ENCODE measurements around the gene AP1M2. TPM values are rescaled to one million over a fixed set of nuclear protein-coding genes. Genes with fewer than 3 reads are reported as not detected.
"Not testable (repeated sequence)": the region's sequence is repeated elsewhere in the genome, so short reads cannot be mapped to it uniquely, and the experiment has no call there.

The AP1M2 gene
- total RNA-seq, 1 donor from 2014 or later, result 3.6 TPM

DNA sequence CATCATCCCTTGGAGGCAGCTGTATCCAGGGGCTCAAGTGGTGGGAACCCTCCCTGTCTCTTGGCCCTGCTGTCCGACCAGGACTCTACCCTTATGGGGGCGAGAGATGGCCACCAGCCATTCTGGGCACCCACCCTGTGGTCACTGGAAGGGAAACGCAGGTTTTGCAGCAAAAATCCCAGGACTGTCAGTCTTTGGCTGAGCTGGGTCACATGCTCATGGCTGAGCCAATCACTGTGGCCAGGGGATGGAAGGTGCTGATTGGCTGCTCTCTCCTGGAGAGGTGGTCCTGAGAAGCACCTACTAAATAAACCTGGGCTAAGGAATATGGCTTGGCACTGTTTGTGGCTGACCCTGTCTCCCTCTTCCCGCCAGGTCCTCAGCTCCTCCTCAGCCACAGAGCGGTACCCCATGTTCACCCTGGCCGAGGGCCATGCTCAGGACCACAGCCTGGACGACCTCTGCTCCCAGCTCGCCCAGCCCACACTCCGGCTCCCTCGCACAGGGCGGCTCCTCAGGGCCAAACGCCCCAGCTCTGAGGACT lies 34.5 kb downstream of the AP1M2 start:
- no peak for DNase-seq (ENCODE audit: low spot score)
- Mint-ChIP-seq H3K4me1 (no peaks in the 10 kb centered on the region), H3K27me3 (ENCODE audit: insufficient read depth, low read depth) (peaks cover 3% of the 10 kb centered on the region), H3K9me3 (no peaks in the 10 kb centered on the region), H3K4me3 (no peak overlapping the region), H3K27ac (no peak overlapping the region), H3K36me3 (peaks cover 16% of the 10 kb centered on the region)
- no peaks in the 10 kb centered on the region for H3K4me1 ChIP-seq
- H3K9ac ChIP-seq, result no peak overlapping the region
- H3K36me3 ChIP-seq, result no peaks in the 10 kb centered on the region
- H2AFZ ChIP-seq (replicated peaks), result no peak overlapping the region
- no peaks in the 10 kb centered on the region for H4K20me1 ChIP-seq (ENCODE audit: low read depth)
- peaks cover 22% of the 10 kb centered on the region for H3F3A ChIP-seq (ENCODE audit: low read depth)
- H3K79me2 ChIP-seq (ENCODE audit: low read depth), result no peaks in the 10 kb centered on the region
- H3K27ac ChIP-seq, result no peak overlapping the region
- TF ChIP-seq EZH2 (IDR thresholded peaks at IDR 0.05) (no peak), EZH2phosphoT487 (IDR thresholded peaks at IDR 0.05) (no peak)
- TF ChIP-seq, protein P1, sequence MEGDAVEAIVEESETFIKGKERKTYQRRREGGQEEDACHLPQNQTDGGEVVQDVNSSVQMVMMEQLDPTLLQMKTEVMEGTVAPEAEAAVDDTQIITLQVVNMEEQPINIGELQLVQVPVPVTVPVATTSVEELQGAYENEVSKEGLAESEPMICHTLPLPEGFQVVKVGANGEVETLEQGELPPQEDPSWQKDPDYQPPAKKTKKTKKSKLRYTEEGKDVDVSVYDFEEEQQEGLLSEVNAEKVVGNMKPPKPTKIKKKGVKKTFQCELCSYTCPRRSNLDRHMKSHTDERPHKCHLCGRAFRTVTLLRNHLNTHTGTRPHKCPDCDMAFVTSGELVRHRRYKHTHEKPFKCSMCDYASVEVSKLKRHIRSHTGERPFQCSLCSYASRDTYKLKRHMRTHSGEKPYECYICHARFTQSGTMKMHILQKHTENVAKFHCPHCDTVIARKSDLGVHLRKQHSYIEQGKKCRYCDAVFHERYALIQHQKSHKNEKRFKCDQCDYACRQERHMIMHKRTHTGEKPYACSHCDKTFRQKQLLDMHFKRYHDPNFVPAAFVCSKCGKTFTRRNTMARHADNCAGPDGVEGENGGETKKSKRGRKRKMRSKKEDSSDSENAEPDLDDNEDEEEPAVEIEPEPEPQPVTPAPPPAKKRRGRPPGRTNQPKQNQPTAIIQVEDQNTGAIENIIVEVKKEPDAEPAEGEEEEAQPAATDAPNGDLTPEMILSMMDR (IDR thresholded peaks at IDR 0.05), result no peak
- no peaks in the 10 kb centered on the region for H3K9me3 ChIP-seq (ENCODE audit: low read depth)
- H3K4me2 ChIP-seq, result no peak overlapping the region
- H3K4me3 ChIP-seq, result no peak overlapping the region
- H3K27me3 ChIP-seq, result no peaks in the 10 kb centered on the region

GRCh38 chr19:10551698-10552301 lies 35.3 kb downstream of the AP1M2 start:
- H3K9me3 Mint-ChIP-seq, result no peaks in the 10 kb centered on the region
- Histone ChIP-seq H3K9ac (no peak overlapping the region), H3K27ac (no peak overlapping the region), H3K4me3 (no peak overlapping the region), H3F3A (ENCODE audit: low read depth) (peaks cover 22% of the 10 kb centered on the region), H2AFZ (replicated peaks) (no peak overlapping the region), H3K36me3 (no peaks in the 10 kb centered on the region), H4K20me1 (ENCODE audit: low read depth) (no peaks in the 10 kb centered on the region), H3K9me3 (ENCODE audit: low read depth) (no peaks in the 10 kb centered on the region), H3K79me2 (ENCODE audit: low read depth) (no peaks in the 10 kb centered on the region), H3K4me1 (no peaks in the 10 kb centered on the region), H3K4me2 (no peak overlapping the region), H3K27me3 (no peaks in the 10 kb centered on the region)
- no peaks in the 10 kb centered on the region for H3K4me1 Mint-ChIP-seq
- peaks cover 16% of the 10 kb centered on the region for H3K36me3 Mint-ChIP-seq
- no peak overlapping the region for H3K4me3 Mint-ChIP-seq
- no peak for DNase-seq (ENCODE audit: low spot score)
- H3K27ac Mint-ChIP-seq, result no peak overlapping the region
- TF ChIP-seq EZH2 (IDR thresholded peaks at IDR 0.05), result no peak
- TF ChIP-seq EZH2phosphoT487 (IDR thresholded peaks at IDR 0.05), result no peak
- TF ChIP-seq, protein P1 (IDR thresholded peaks at IDR 0.05), result no peak
- H3K27me3 Mint-ChIP-seq (ENCODE audit: insufficient read depth, low read depth), result peaks cover 3% of the 10 kb centered on the region

DNA sequence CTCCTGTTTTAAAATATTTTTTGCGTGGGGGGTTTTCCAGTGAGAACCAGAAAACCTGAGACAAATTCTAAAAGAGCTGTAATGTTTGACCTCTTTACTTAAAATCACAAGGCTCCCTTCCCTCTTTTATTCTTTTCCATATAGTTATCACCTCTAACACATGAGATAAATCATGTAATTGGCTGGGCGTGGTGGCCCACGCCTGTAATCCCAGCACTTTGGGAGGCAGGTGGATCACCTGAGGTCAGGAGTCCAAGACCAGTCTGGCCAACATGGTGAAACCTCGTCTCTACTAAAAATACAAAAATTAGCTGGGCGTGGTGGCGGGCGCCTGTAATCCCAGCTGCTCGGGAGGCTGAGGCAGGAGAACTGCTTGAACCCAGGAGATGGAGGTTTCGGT lies 36.1 kb downstream of the AP1M2 start:
- H3K27me3 Mint-ChIP-seq (ENCODE audit: insufficient read depth, low read depth); H3K4me3 Mint-ChIP-seq; H3K4me3 ChIP-seq; DNase-seq (ENCODE audit: low spot score); H3K4me1 Mint-ChIP-seq; H3K27ac Mint-ChIP-seq; H3K9ac ChIP-seq; H3K27ac ChIP-seq; H3K79me2 ChIP-seq (ENCODE audit: low read depth); H3K4me2 ChIP-seq; H3K36me3 ChIP-seq; H3K27me3 ChIP-seq; H4K20me1 ChIP-seq (ENCODE audit: low read depth); H3K9me3 Mint-ChIP-seq; H3K4me1 ChIP-seq; H3K9me3 ChIP-seq (ENCODE audit: low read depth); H2AFZ ChIP-seq (replicated peaks): not testable (repeated sequence)
- peaks cover 16% of the 10 kb centered on the region for H3K36me3 Mint-ChIP-seq
- peaks cover 21% of the 10 kb centered on the region for H3F3A ChIP-seq (ENCODE audit: low read depth)

DNA sequence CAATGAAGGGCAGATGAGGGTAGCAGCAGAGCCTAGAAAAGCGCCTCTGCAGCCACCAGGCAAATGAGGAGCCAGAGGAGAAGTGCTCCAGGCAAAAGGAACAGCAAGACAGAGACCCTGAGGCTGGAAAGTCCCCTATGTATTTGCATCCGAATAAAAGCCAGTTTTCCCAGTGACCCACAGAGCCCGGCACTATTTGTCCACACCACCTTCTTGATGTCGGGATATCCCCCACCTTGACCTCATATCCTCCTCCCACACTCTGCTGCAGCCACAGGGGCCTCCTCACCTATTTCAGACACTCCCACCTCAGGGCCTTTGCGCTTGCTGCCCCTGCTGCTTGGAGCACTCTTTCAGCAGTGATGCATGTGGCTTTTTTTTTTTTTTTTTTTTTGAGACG lies 36.8 kb downstream of the AP1M2 start:
- Histone ChIP-seq H3K9ac (no peak overlapping the region), H3K9me3 (ENCODE audit: low read depth) (no peaks in the 10 kb centered on the region), H3K36me3 (no peaks in the 10 kb centered on the region), H3K27me3 (no peaks in the 10 kb centered on the region), H3K4me2 (no peak overlapping the region), H3K4me1 (no peaks in the 10 kb centered on the region), H2AFZ (replicated peaks) (no peak overlapping the region), H3K79me2 (ENCODE audit: low read depth) (peaks cover 5% of the 10 kb centered on the region), H4K20me1 (ENCODE audit: low read depth) (no peaks in the 10 kb centered on the region), H3F3A (ENCODE audit: low read depth) (peaks cover 15% of the 10 kb centered on the region), H3K4me3 (no peak overlapping the region), H3K27ac (no peak overlapping the region)
- Mint-ChIP-seq H3K9me3 (no peaks in the 10 kb centered on the region), H3K4me3 (no peak overlapping the region), H3K4me1 (no peaks in the 10 kb centered on the region), H3K27ac (no peak overlapping the region), H3K27me3 (ENCODE audit: insufficient read depth, low read depth) (peaks cover 3% of the 10 kb centered on the region), H3K36me3 (peaks cover 16% of the 10 kb centered on the region)
- TF ChIP-seq EZH2phosphoT487 (IDR thresholded peaks at IDR 0.05) (no peak), EZH2 (IDR thresholded peaks at IDR 0.05) (no peak)
- TF ChIP-seq, protein P1 (IDR thresholded peaks at IDR 0.05), result no peak
- DNase-seq (ENCODE audit: low spot score), result no peak
